NCI-H2171 (cell line): ENCODE results near the gene CEP164.

ENCODE experiments used
- DNase-seq: peaks from one replicate; lab custom pipeline; 2025; lab: John Stamatoyannopoulos, UW

The CEP164 gene

DNA sequence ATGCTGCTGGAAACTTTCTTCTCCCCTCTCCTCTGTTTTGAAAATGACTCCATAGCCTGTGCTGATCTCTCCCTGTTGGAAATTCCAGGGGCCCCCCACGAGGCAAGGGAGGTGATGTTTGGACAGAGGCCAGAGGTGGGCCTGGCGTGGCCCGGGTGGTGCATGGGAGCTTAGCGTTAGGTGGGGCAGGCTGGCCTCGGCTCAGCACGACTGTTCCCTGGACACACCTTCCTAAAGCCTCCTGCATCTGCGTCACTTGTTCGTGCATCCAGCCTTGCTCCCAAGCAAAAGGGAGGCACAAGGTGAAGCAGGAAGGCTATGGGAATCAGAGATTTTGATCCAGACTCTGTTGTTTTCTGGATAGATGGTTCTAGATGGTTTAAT, 135.2 kb downstream of the CEP164 start:
- no peak for DNase-seq
